ENCODE results near the gene LTB4R. TPM values are rescaled to one million over a fixed set of nuclear protein-coding genes. Genes with fewer than 3 reads are reported as not detected.

The LTB4R gene
- total and polyA plus RNA-seq, 5 donors = 1.6 to 3.1 (median 2.3) TPM

DNA sequence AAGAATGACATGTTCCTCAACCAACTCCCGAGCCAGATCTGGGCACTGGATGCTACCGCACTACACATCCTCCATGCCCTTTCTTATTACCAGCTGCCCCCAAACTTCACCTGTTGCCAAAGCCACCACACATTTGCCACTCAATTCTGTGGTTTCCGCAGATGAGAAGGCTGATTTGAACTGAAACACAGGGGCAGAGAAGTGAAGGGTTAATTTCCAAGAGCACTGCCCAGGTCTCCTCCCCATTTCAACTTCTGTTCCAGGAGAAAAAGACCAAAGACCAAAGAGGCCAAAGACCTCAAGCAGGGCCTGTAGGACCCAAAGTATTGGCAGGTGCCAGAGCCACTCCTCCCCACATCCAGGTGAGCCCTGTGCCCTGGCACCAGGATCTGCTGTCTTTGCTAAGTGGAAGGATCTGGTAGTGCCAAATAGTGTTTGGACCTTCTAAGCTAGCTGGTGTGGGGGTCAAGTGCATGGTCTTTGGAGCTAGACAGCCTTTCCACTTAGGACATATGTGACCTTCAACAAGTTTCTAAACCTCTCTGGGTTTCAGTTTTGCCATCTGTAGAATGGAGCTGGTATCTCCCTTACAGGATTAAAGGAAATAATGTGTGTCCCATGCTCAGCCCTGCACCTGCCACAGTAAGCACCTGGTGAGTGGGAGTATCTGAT is 19.7 kb upstream of the LTB4R start:
- intact Hi-C loops (cut with DNase I) = loop anchor here in 1 of 4 donors (10.0 kb wide), 1 partner anchor 47 kb away; the partner anchor contains the start of gene TINF2
- DNase-seq (peak in 1 of 3 donors; percentile 1), ATAC-seq (no peak)
- H3K27ac ChIP-seq (ENCODE audit: low read length) = no peak overlapping the region
- no peaks in the 10 kb centered on the region for H3K4me1 ChIP-seq (ENCODE audit: control insufficient read depth, insufficient read depth, low read length)
- WGBS = 93% methylated on average over 3 of the region's 3 CpGs
- no peaks in the 10 kb centered on the region for H3K9me3 ChIP-seq (ENCODE audit: control insufficient read depth, low read length)
- H3K27me3 ChIP-seq (ENCODE audit: control insufficient read depth, insufficient read depth) = no peaks in the 10 kb centered on the region
- H3K4me3 ChIP-seq (ENCODE audit: low read length) = no peak overlapping the region

DNA sequence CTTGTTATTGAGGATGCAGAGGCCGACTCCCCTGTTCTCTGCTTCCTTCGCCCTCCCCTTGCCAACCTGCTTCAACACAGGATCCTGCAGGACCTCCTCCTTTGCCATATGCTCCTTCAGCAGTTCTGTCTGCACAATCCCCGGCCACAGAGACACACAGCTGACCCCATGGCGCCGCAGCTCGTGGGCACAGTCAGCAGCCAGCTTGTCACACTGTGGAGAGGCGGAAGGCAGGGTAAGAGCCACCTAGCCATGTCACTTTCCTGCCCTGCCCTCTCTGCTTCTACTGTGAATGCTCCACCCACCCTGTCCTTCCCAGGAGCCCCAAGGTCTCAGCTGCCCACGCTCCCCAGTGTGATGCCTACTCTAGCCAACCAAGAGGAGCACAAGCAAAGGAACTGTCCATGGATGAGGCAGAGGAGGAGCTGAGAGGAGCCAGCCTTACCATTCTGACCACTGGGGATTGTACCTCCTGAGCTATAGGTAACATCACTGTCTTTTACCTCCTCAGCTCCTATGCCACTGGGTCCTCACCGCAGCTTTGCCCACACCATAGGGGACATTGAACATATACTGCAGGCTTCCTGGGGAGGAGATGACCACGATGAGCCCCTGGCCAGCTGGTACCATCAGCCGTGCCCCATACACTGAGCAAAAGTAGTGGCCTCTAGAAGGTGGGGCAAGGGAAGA is 19.0 kb upstream of the LTB4R start:
- peak in 1 of 3 donors; percentile 29 for DNase-seq
- Histone ChIP-seq H3K9me3 (ENCODE audit: control insufficient read depth, low read length) (no peaks in the 10 kb centered on the region), H3K27ac (ENCODE audit: low read length) (no peak overlapping the region), H3K4me3 (ENCODE audit: low read length) (no peak overlapping the region), H3K27me3 (ENCODE audit: control insufficient read depth, insufficient read depth) (no peaks in the 10 kb centered on the region), H3K4me1 (ENCODE audit: control insufficient read depth, insufficient read depth, low read length) (no peaks in the 10 kb centered on the region)
- intact Hi-C loops (cut with DNase I) = loop anchor here in 1 of 4 donors (10.0 kb wide), 1 partner anchor 47 kb away; the partner anchor contains the start of gene TINF2
- 94% methylated on average over 11 of the region's 11 CpGs for WGBS
- no peak for ATAC-seq

DNA sequence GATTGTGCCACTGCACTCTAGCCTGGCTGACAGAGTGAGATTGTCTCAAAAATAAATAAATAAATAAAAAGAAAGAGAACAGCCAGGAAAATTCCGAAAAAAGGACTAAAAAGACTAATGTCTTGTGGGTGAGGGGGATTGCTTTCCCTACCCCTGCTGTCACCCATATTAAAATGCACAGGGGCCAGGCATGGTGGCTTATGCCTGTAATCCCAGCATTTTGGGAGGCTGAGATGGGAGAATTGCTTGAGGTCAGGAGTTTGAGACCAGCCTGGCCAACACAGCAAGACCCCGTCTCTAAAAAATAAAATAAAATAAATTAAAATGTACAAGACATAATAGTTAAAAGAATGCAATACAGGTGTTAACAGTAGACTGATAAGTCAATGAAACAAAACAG is 17.8 kb upstream of the LTB4R start:
- H3K9me3 ChIP-seq (ENCODE audit: control insufficient read depth, low read length) = no peaks in the 10 kb centered on the region
- ATAC-seq = no peak
- no peaks in the 10 kb centered on the region for H3K4me1 ChIP-seq (ENCODE audit: control insufficient read depth, insufficient read depth, low read length)
- intact Hi-C loops (cut with DNase I) = loop anchor here in 1 of 4 donors (10.0 kb wide), 1 partner anchor 49 kb away; the partner anchor contains the start of gene TINF2
- DNase-seq = no peak
- WGBS = 97% methylated on average over 2 of the region's 2 CpGs
- no peaks in the 10 kb centered on the region for H3K27me3 ChIP-seq (ENCODE audit: control insufficient read depth, insufficient read depth)
- no peak overlapping the region for H3K27ac ChIP-seq (ENCODE audit: low read length)
- H3K4me3 ChIP-seq (ENCODE audit: low read length) = no peak overlapping the region

DNA sequence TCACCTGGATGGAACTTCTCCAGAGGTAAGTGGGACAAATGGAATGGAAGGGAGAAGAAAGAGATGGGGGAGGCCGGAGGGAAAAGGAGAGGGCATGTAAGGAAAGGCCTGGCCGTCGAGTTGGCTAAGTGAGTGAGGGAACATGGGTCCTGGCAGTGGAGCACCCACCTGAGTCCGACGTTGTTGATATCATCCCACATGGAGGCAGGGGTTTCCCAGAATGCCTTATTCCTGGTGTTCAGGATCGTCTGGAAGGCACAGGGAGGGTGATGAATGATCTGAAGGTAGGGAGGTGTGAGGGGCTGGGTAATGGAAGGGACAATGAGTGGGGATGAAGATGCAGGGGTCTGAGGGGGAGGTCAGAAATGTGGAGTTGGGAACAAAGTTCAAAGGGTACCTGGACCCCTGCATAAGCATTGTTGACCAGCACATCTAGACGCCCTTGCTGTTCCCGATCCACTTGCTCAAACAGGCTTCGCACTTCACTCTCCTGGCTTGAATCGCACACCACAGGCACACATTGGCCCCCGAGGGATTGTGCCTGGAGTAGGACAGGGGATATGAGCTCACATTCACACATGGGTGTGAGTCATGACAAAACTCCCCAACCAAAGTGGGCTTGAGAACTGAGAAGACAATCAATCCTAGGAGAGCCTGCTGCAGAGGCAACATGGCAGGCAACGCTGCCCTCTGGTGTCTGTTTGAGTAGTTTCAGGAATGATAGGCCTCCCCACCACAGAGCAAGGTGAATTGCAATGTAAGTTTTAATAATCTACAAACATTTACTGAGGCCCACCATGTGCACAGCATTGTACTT is 14.8 kb upstream of the LTB4R start:
- DNase-seq (peak; percentile 59 to 76 (median 76)), ATAC-seq (peak; percentile 51 to 54)
- Histone ChIP-seq H3K4me1 (ENCODE audit: control insufficient read depth, insufficient read depth, low read length) (peaks cover 10% of the 10 kb centered on the region), H3K27me3 (ENCODE audit: control insufficient read depth, insufficient read depth) (no peaks in the 10 kb centered on the region), H3K4me3 (ENCODE audit: low read length) (no peak overlapping the region), H3K9me3 (ENCODE audit: control insufficient read depth, low read length) (no peaks in the 10 kb centered on the region), H3K27ac (ENCODE audit: low read length) (no peak overlapping the region)
- intact Hi-C loops (cut with DNase I) = loop anchor here (2.0 to 10.0 kb wide), 4 partner anchors 49 to 54 kb away; partner anchors contain the start of gene TINF2 (in 3 of the 4)
- WGBS = 61% methylated on average over 12 of the region's 12 CpGs

DNA sequence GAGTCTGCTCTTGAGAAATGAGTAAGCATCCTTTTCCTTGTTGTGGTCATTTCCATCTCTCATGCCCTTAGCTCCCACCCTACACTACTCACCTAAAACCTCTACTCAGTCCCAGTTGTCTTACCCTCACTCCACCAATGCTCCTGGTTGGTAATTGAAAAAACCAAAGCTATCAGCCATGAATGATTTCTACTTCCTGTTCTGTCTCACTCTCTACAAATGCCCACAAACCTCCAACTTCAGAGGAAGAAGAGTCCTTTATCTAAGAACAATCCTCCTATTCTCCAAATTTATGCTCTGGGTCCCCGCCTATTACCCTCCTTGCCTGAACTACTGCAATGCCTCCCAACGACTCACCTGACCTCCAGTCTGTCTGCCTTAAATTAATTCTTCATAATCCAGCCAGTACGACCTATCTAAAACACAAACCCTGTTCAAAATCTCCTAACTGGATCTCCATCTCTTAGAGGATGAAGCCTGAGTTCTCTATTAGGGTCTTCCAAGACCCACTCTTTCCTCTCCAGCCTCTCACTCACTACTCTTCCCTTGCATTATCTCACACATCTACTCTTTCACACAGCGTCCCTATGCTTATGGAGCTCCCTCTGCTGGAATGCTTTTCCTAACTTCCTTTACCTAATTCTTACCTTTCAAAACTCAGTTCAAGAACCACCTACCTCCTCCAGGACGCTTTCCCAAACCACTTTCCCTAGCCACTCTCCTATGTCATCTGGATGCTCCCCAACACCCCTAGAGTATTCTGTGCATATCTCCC is 13.9 kb upstream of the LTB4R start:
- WGBS = 50% methylated on average over 5 of the region's 5 CpGs
- Histone ChIP-seq H3K4me3 (ENCODE audit: low read length) (no peak overlapping the region), H3K27me3 (ENCODE audit: control insufficient read depth, insufficient read depth) (no peaks in the 10 kb centered on the region), H3K27ac (ENCODE audit: low read length) (no peak overlapping the region), H3K4me1 (ENCODE audit: control insufficient read depth, insufficient read depth, low read length) (peaks cover 10% of the 10 kb centered on the region), H3K9me3 (ENCODE audit: control insufficient read depth, low read length) (no peaks in the 10 kb centered on the region)
- intact Hi-C loops (cut with DNase I) = loop anchor here (2.0 to 10.0 kb wide), 4 partner anchors 50 to 55 kb away; partner anchors contain the start of gene TINF2 (in 3 of the 4)
- ATAC-seq = no peak
- DNase-seq = no peak

DNA sequence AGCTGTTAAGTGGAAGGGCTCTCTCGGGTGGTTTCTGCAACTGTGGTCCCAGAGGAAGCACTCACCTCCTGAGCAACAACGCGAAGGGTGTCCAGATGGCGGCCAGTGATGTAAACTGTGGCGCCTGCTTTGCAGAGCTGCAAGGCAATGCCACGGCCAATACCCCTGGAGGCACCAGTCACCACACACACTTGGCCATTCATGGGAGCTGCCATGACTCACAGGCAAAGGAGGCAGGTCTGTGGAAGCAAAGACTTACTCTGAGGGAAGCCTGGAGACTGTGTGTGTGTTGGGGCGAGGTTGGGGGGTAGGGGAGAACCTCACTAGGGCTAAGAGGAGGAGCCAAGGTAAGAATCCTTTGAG is 12.4 kb upstream of the LTB4R start:
- DNase-seq = peak in 1 of 3 donors; percentile 41
- peak in 1 of 2 donors; percentile 5 for ATAC-seq
- no peaks in the 10 kb centered on the region for H3K27me3 ChIP-seq (ENCODE audit: control insufficient read depth, insufficient read depth)
- WGBS = 52% methylated on average over 7 of the region's 7 CpGs
- no peak overlapping the region for H3K27ac ChIP-seq (ENCODE audit: low read length)
- peaks cover 10% of the 10 kb centered on the region for H3K4me1 ChIP-seq (ENCODE audit: control insufficient read depth, insufficient read depth, low read length)
- no peaks in the 10 kb centered on the region for H3K9me3 ChIP-seq (ENCODE audit: control insufficient read depth, low read length)
- intact Hi-C loops (cut with DNase I) = loop anchor here in 3 of 4 donors (5.0 to 10.0 kb wide), 3 partner anchors 52 to 57 kb away; partner anchors contain the start of gene TINF2 (in 2 of the 3)
- H3K4me3 ChIP-seq (ENCODE audit: low read length) = peak overlapping the region; percentile 87

DNA sequence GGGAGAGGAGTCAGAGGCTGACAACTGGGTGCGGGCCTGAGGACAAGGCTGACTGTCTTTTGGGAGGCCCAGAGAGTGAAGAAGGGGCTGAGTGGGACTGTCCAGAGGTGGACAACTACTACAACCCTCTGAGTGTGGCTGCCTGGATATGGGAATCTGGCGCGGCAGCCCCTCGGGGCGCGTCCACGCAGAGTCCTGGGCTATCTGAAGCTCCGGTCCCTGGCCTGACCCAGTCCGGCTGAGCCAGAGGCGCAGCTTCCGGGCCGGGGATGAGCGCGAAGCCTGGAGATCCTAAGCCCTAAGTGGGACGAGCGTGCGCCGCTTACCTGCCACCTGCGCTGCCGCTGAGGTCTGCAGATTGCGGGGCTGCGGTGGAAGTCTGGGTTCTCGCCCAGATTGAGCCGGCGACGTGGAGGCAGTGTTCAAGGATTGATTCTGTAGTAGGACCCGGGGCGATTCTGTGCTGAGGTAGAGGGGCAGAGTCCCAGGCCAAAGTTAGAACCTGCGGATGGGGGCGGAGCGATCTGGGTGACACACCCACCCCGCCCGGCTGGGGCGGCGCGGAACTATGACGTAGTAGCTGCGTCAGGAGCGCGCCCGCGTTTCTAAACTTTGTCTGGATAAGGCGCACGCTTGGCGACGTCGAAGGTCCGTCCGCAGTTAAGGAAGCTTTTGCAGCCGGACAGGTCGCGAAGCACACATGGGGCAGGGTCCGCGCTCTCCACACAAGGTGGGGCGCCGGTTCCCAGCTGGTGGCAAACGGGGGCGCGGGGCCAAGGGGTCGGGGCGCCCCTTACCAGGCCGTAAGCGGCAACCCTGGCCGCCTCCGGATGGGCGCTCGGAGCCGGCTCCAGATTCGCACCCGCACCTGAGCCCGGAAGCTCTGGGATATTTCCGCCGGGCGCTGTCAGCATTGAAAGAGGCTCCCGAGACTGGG is 11.8 kb upstream of the LTB4R start, which contains the start of the genes DHRS1 and NOP9:
TSS of gene DHRS1 (minus strand) at position 526 of the 937 bp plus-strand sequence. CDS start 674 bp downstream, outside the sequence.
TSS of gene NOP9 (plus strand) at position 596 of the 937 bp plus-strand sequence. CDS start at position 701, 105 bp downstream.
- intact Hi-C loops (cut with DNase I) = loop anchor here in 3 of 4 donors (5.0 to 10.0 kb wide), 3 partner anchors 52 to 57 kb away; partner anchors contain the start of gene TINF2 (in 2 of the 3)
- ATAC-seq (peak; percentile 91 to 92), DNase-seq (peak; percentile 91 to 97 (median 96))
- Histone ChIP-seq H3K9me3 (ENCODE audit: control insufficient read depth, low read length) (no peaks in the 10 kb centered on the region), H3K27ac (ENCODE audit: low read length) (peak within 1 kb of the TSS; percentile 1), H3K4me3 (ENCODE audit: low read length) (peak within 1 kb of the TSS; percentile 87), H3K4me1 (ENCODE audit: control insufficient read depth, insufficient read depth, low read length) (peaks cover 10% of the 10 kb centered on the region), H3K27me3 (ENCODE audit: control insufficient read depth, insufficient read depth) (no peaks in the 10 kb centered on the region)
- under 1% methylated on average over 75 of the region's 75 CpGs for WGBS

DNA sequence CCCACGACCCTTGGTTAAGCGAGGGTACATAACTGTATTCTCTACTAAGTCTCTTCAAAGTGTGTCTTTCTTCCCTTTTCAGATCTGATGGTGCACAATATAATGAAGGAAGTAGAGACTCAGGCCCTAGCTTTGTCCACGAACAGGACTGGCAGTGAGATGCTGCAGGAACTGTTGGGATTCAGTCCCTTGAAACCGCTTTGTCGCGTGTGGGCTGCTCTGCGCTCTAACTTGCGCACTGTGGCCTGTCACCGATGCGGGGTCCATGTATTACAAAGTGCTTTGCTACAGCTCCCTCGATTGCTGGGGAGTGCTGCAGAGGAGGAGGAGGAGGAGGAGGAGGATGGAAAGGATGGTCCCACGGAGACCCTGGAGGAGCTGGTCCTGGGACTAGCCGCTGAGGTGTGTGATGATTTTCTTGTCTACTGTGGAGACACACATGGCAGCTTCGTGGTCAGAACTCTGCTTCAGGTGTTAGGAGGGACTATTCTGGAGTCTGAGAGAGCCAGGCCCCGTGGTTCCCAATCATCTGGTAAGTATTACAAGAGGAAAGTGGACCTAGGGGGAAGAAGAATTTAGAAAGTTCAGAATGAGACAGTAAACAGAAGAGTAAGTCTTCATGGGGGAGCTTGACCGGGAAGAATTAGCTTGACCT is 10.8 kb upstream of the LTB4R start:
- Histone ChIP-seq H3K4me3 (ENCODE audit: low read length) (peak overlapping the region; percentile 87), H3K4me1 (ENCODE audit: control insufficient read depth, insufficient read depth, low read length) (peaks cover 10% of the 10 kb centered on the region), H3K9me3 (ENCODE audit: control insufficient read depth, low read length) (no peaks in the 10 kb centered on the region), H3K27ac (ENCODE audit: low read length) (no peak overlapping the region), H3K27me3 (ENCODE audit: control insufficient read depth, insufficient read depth) (no peaks in the 10 kb centered on the region)
- intact Hi-C loops (cut with DNase I) = no loop called here
- ATAC-seq (no peak), DNase-seq (peak in 1 of 3 donors; percentile 5)
- 27% methylated on average over 16 of the region's 16 CpGs for WGBS

DNA sequence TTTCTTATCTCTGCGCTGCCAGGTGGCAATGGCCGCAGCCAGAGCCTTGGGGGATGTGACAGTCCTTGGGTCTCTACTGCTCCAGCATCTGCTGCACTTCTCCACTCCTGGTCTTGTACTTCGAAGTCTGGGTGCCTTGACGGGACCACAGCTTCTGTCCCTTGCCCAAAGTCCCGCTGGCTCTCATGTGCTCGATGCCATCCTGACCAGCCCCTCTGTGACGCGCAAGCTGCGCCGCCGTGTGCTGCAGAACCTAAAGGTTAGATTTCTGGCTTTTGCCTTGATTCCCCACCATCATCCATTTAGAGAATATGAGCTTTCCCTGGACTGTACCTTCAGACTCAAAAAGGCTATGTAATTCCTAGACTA is 7.3 kb upstream of the LTB4R start:
- Histone ChIP-seq H3K27me3 (ENCODE audit: control insufficient read depth, insufficient read depth) (no peaks in the 10 kb centered on the region), H3K4me1 (ENCODE audit: control insufficient read depth, insufficient read depth, low read length) (peaks cover 7% of the 10 kb centered on the region), H3K4me3 (ENCODE audit: low read length) (no peak overlapping the region), H3K9me3 (ENCODE audit: control insufficient read depth, low read length) (no peaks in the 10 kb centered on the region), H3K27ac (ENCODE audit: low read length) (no peak overlapping the region)
- WGBS = 96% methylated on average over 11 of the region's 11 CpGs
- DNase-seq (peak in 1 of 3 donors; percentile 17), ATAC-seq (no peak)
- intact Hi-C loops (cut with DNase I) = no loop called here

Data from right cardiac atrium (tissue), 5 donors.